HCT116 (cell line): Measurements from ENCODE around the gene ZNF536. TPM values are rescaled to one million over a fixed set of nuclear protein-coding genes. Genes with fewer than 3 reads are reported as not detected.

ENCODE experiments used
- ATAC-seq: fragments of 200-7000 bp; cut with Tn5 transposase; 2 replicates; pipeline ENCODE4 v1.9.1; 2020; ENCODE audit warnings: mild to moderate bottlenecking, moderate library complexity
- BruUV-seq: library from RNA; stranded (reverse); fragments of 400-500 nt; replicated peaks from 2 replicates; lab custom pipeline; 2021; lab: Mats Ljungman, UMichigan
- CTCF ChIA-PET: fragments of 300-600 bp; sonication (Branson Sonifier 250); formaldehyde crosslinking; loops from one replicate; lab custom pipeline; 2021; ENCODE audit warnings: antibody characterized with exemption; lab: Charles Lee
- POLR2A ChIA-PET: fragments of 300-600, 350-600 bp; sonication (Branson Sonifier 250); formaldehyde crosslinking; loops from one replicate; lab custom pipeline; 2021; ENCODE audit warnings: antibody characterized with exemption; lab: Charles Lee
- RAD21 ChIA-PET, 2 experiments: fragments of 300-600 bp; sonication (Branson Sonifier 250); formaldehyde crosslinking; loops; one replicate each; lab custom pipeline; 2023; ENCODE audit warnings: low total read pairs in 2 of 2; ENCODE audit not compliant: uncharacterized antibody in 2 of 2, unreplicated experiment in 2 of 2, low non-redundant PET in 1 of 2; lab: Charles Lee
- DNase-seq: peaks from one replicate; pipeline ENCODE4 v3.0.0-alpha.2; 2010; ENCODE audit warnings: low read depth, low spot score
- H2AFZ ChIP-seq: fragments of 200-600 bp; shearing (Covaris generic), sonication (generic); 2 replicates; pipeline ENCODE4 v1.6.1; 2017; ENCODE audit warnings: low read depth, mixed run types, mixed read lengths, antibody characterized with exemption, low read length; ENCODE audit not compliant: poor library complexity, severe bottlenecking
- H3K27ac ChIP-seq: 2 replicates; pipeline ENCODE4 v1.5.1; 2012; ENCODE audit warnings: low read depth, low read length
- H3K27me3 ChIP-seq: fragments of 200-600 bp; sonication (generic); 2 replicates; pipeline ENCODE4 v1.6.1; 2016; ENCODE audit warnings: mixed run types, low read length, mixed read lengths; ENCODE audit not compliant: insufficient read depth
- H3K36me3 ChIP-seq, 2 experiments: fragments of 200-500 bp in 1 of 2; fragments of 200-600 bp in 1 of 2; sonication (Bioruptor generic) in 1 of 2; sonication (generic) in 1 of 2; 2 replicates each; pipeline versions ENCODE4 v1.5.1 to v1.6.1; 2014 to 2016; ENCODE audit warnings: low read length in 2 of 2, inconsistent platforms in 1 of 2, mixed read lengths in 1 of 2, mixed run types in 1 of 2; ENCODE audit not compliant: insufficient read depth in 2 of 2, control insufficient read depth in 1 of 2
- H3K4me1 ChIP-seq, 2 experiments: fragments of 200-600 bp in 1 of 2; sonication (generic) in 1 of 2; 2 replicates each; pipeline versions ENCODE4 v1.5.1 to v1.6.1; 2012 to 2017; ENCODE audit warnings: low read length in 2 of 2, inconsistent platforms in 1 of 2, mild to moderate bottlenecking in 1 of 2, mixed read lengths in 1 of 2, mixed run types in 1 of 2, moderate library complexity in 1 of 2; ENCODE audit not compliant: insufficient read depth in 2 of 2, control insufficient read depth in 1 of 2
- H3K4me2 ChIP-seq: fragments of 200-600 bp; sonication (generic); 2 replicates; pipeline ENCODE4 v1.6.1; 2017; ENCODE audit warnings: mixed run types, low read length, mixed read lengths
- H3K4me3 ChIP-seq, 2 experiments: fragments of 200-600 bp in 1 of 2; sonication (generic) in 1 of 2; replicated peaks in 1 of 2; 2 replicates each; pipeline ENCODE4 v1.5.1; 2011 to 2016; ENCODE audit warnings: low read length in 2 of 2, control low read depth in 1 of 2, low read depth in 1 of 2, mild to moderate bottlenecking in 1 of 2, mixed read lengths in 1 of 2, mixed run types in 1 of 2
- H3K79me2 ChIP-seq: fragments of 200-600 bp; sonication (generic); 2 replicates; pipeline ENCODE4 v1.6.1; 2017; ENCODE audit warnings: mild to moderate bottlenecking, mixed run types, low read length, moderate library complexity, mixed read lengths; ENCODE audit not compliant: insufficient read depth
- H3K9ac ChIP-seq: fragments of 200-600 bp; sonication (generic); 2 replicates; pipeline ENCODE4 v1.6.1; 2016; ENCODE audit warnings: low read length, mixed read lengths
- H3K9me2 ChIP-seq: fragments of 200-600 bp; sonication (generic), shearing (Covaris generic); 2 replicates; pipeline ENCODE4 v1.6.1; 2017; ENCODE audit warnings: mixed run types, mild to moderate bottlenecking, moderate library complexity; ENCODE audit not compliant: insufficient read depth
- H3K9me3 ChIP-seq, 2 experiments: fragments of 200-500 bp in 1 of 2; fragments of 200-600 bp in 1 of 2; sonication (Bioruptor generic) in 1 of 2; sonication (generic) in 1 of 2; 2 replicates each; pipeline ENCODE4 v1.6.1; 2014 to 2017; ENCODE audit warnings: low read length in 2 of 2, mixed read lengths in 2 of 2, inconsistent platforms in 1 of 2, low read depth in 1 of 2, mild to moderate bottlenecking in 1 of 2, mixed run types in 1 of 2, moderate library complexity in 1 of 2; ENCODE audit not compliant: control insufficient read depth in 1 of 2, insufficient read depth in 1 of 2
- H4K20me1 ChIP-seq: fragments of 200-600 bp; sonication (generic), shearing (Covaris generic); 2 replicates; pipeline ENCODE4 v1.6.1; 2017; ENCODE audit warnings: mixed run types, mild to moderate bottlenecking, moderate library complexity; ENCODE audit not compliant: insufficient read depth
- CBX3 ChIP-seq: IDR thresholded peaks from 2 replicates; pipeline ENCODE4 v1.6.1; 2012; ENCODE audit warnings: low read depth
- CEBPB ChIP-seq: IDR thresholded peaks from 2 replicates; pipeline ENCODE4 v1.6.1; 2012; ENCODE audit warnings: low read depth
- EGR1 ChIP-seq: IDR thresholded peaks from 2 replicates; pipeline ENCODE4 v1.6.1; 2012; ENCODE audit warnings: low read depth
- EZH2 ChIP-seq: fragments of 200-600 bp; sonication (generic); IDR thresholded peaks from 2 replicates; pipeline ENCODE4 v1.6.1; 2017; ENCODE audit warnings: antibody characterized with exemption, mixed run types
- JUND ChIP-seq: IDR thresholded peaks from 2 replicates; pipeline ENCODE4 v1.6.1; 2012
- POLR2A ChIP-seq: IDR thresholded peaks from 2 replicates; pipeline ENCODE4 v1.7.0; 2011; ENCODE audit warnings: borderline replicate concordance; ENCODE audit not compliant: insufficient read depth, insufficient read length; ENCODE audit errors: extremely low read depth
- POLR2AphosphoS5 ChIP-seq: IDR thresholded peaks from 2 replicates; pipeline ENCODE4 v1.6.1; 2011; ENCODE audit warnings: mild to moderate bottlenecking, low read depth, low read length, moderate library complexity
- SRF ChIP-seq: IDR thresholded peaks from 2 replicates; pipeline ENCODE4 v1.6.1; 2012; ENCODE audit warnings: low read depth
- TCF7L2 ChIP-seq: IDR thresholded peaks from 2 replicates; pipeline ENCODE4 v1.7.0; 2011; ENCODE audit warnings: borderline replicate concordance, inconsistent platforms; ENCODE audit not compliant: insufficient read depth, insufficient read length; ENCODE audit errors: extremely low read depth
- YY1 ChIP-seq: IDR thresholded peaks from 2 replicates; pipeline ENCODE4 v1.6.1; 2011; ENCODE audit warnings: low read length, low read depth, moderate library complexity, mild to moderate bottlenecking; ENCODE audit not compliant: insufficient replicate concordance; ENCODE audit errors: extremely low read depth
- intact Hi-C: fragments of 100-400 bp; cut with micrococcal nuclease; formaldehyde crosslinking; loops from 2 replicates; pipeline ENCODE4 v1.10.0; 2022
- total RNA-seq: library from RNA; stranded (reverse); gene quantifications from one replicate; pipeline ENCODE4 v1.2.1, GENCODE V29; 2021; ENCODE audit not compliant: unreplicated experiment
- TF ChIP-seq, protein P1 (sequence below): IDR thresholded peaks from 2 replicates; pipeline ENCODE4 v1.6.1; 2012
- TF ChIP-seq, protein P2 (sequence below): IDR thresholded peaks from 2 replicates; pipeline ENCODE4 v1.6.1; 2012; ENCODE audit warnings: low read depth
- TF ChIP-seq, protein P3 (sequence below): IDR thresholded peaks from 2 replicates; pipeline ENCODE4 v1.6.1; 2012
- TF ChIP-seq, protein P4 (sequence below): IDR thresholded peaks from 2 replicates; pipeline ENCODE4 v1.6.1; 2011; ENCODE audit warnings: mild to moderate bottlenecking, low read length, moderate library complexity; ENCODE audit not compliant: insufficient replicate concordance; ENCODE audit errors: extremely low read depth
- TF ChIP-seq, protein P5 (sequence below), 3 experiments: fragments of 200-600 bp in 1 of 3; sonication (generic) in 1 of 3; IDR thresholded peaks in 2 of 3; conservative IDR thresholded peaks in 1 of 3; 2 replicates each; pipeline ENCODE4 v1.5.1; 2012 to 2017; ENCODE audit warnings: low read depth in 2 of 3, low read length in 2 of 3, antibody characterized with exemption in 1 of 3, borderline replicate concordance in 1 of 3, control low read depth in 1 of 3, mild to moderate bottlenecking in 1 of 3, mixed read lengths in 1 of 3, mixed run types in 1 of 3, moderate library complexity in 1 of 3; ENCODE audit not compliant: insufficient read depth in 1 of 3

The ZNF536 gene
- total RNA-seq, 1 experiment from 2014 or later = not detected

DNA sequence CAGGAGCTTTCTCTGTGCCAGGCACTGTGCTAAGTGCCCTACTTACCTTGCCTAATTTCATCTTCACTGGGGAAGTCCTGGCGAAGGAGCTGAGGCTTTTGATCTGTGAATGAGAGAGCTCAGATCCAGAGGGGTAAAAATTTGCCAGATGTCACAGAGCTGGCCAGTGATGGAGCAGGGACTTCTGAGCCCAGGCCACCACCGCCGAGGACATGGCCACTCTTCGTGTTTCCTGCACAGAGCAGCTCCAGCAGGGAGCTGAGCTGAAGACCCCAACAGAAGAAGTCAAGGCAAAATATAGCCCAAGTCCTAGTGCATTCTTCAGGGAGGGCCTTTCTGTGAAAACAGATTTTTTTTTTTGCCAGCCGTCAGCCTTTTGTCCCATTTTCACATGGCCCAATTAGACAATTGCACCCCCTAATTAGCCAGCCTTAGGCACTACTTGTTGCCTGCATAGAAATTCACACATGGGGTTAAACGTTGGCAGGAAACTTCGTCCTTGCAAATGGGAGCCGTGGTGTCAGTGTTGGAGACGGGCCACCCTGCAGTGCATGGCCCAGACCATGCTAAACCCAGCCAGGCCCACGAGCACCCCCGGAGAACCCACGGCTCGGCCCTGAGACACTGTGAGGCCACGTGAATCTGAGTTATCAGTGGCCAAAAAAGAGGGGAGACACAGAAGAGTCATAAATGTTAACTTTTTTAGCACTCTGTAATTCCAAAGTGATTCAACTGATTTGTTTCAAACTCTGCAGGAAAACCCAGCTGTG lies 7.8 kb downstream of the ZNF536 start:
- CTCF ChIA-PET = no interaction called here
- Histone ChIP-seq H3K9ac (no peak overlapping the region), H3K79me2 (no peaks in the 10 kb centered on the region), H4K20me1 (no peaks in the 10 kb centered on the region), H2AFZ (no peak overlapping the region), H3K27me3 (peaks cover 14% of the 10 kb centered on the region; the same call in 1 of the 2 replicates), H3K9me2 (no peaks in the 10 kb centered on the region), H3K9me3 (no peaks in the 10 kb centered on the region), H3K36me3 (no peaks in the 10 kb centered on the region), H3K27ac (no peak overlapping the region), H3K4me3 (no peak overlapping the region), H3K4me1 (no peaks in the 10 kb centered on the region), H3K4me2 (no peak overlapping the region)
- BruUV-seq = no TSS peak
- TF ChIP-seq CEBPB (no peak), POLR2AphosphoS5 (no peak), TCF7L2 (no peak), EGR1 (no peak), YY1 (no peak), POLR2A (no peak), JUND (no peak), EZH2 (no peak), SRF (no peak), CBX3 (no peak)
- TF ChIP-seq, protein P1, sequence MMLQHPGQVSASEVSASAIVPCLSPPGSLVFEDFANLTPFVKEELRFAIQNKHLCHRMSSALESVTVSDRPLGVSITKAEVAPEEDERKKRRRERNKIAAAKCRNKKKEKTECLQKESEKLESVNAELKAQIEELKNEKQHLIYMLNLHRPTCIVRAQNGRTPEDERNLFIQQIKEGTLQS = no peak
- TF ChIP-seq, protein P2, sequence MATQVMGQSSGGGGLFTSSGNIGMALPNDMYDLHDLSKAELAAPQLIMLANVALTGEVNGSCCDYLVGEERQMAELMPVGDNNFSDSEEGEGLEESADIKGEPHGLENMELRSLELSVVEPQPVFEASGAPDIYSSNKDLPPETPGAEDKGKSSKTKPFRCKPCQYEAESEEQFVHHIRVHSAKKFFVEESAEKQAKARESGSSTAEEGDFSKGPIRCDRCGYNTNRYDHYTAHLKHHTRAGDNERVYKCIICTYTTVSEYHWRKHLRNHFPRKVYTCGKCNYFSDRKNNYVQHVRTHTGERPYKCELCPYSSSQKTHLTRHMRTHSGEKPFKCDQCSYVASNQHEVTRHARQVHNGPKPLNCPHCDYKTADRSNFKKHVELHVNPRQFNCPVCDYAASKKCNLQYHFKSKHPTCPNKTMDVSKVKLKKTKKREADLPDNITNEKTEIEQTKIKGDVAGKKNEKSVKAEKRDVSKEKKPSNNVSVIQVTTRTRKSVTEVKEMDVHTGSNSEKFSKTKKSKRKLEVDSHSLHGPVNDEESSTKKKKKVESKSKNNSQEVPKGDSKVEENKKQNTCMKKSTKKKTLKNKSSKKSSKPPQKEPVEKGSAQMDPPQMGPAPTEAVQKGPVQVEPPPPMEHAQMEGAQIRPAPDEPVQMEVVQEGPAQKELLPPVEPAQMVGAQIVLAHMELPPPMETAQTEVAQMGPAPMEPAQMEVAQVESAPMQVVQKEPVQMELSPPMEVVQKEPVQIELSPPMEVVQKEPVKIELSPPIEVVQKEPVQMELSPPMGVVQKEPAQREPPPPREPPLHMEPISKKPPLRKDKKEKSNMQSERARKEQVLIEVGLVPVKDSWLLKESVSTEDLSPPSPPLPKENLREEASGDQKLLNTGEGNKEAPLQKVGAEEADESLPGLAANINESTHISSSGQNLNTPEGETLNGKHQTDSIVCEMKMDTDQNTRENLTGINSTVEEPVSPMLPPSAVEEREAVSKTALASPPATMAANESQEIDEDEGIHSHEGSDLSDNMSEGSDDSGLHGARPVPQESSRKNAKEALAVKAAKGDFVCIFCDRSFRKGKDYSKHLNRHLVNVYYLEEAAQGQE = no peak
- TF ChIP-seq, protein P3, sequence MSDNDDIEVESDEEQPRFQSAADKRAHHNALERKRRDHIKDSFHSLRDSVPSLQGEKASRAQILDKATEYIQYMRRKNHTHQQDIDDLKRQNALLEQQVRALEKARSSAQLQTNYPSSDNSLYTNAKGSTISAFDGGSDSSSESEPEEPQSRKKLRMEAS = no peak
- TF ChIP-seq, protein P4, sequence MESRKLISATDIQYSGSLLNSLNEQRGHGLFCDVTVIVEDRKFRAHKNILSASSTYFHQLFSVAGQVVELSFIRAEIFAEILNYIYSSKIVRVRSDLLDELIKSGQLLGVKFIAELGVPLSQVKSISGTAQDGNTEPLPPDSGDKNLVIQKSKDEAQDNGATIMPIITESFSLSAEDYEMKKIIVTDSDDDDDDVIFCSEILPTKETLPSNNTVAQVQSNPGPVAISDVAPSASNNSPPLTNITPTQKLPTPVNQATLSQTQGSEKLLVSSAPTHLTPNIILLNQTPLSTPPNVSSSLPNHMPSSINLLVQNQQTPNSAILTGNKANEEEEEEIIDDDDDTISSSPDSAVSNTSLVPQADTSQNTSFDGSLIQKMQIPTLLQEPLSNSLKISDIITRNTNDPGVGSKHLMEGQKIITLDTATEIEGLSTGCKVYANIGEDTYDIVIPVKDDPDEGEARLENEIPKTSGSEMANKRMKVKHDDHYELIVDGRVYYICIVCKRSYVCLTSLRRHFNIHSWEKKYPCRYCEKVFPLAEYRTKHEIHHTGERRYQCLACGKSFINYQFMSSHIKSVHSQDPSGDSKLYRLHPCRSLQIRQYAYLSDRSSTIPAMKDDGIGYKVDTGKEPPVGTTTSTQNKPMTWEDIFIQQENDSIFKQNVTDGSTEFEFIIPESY = no peak
- TF ChIP-seq, protein P5, sequence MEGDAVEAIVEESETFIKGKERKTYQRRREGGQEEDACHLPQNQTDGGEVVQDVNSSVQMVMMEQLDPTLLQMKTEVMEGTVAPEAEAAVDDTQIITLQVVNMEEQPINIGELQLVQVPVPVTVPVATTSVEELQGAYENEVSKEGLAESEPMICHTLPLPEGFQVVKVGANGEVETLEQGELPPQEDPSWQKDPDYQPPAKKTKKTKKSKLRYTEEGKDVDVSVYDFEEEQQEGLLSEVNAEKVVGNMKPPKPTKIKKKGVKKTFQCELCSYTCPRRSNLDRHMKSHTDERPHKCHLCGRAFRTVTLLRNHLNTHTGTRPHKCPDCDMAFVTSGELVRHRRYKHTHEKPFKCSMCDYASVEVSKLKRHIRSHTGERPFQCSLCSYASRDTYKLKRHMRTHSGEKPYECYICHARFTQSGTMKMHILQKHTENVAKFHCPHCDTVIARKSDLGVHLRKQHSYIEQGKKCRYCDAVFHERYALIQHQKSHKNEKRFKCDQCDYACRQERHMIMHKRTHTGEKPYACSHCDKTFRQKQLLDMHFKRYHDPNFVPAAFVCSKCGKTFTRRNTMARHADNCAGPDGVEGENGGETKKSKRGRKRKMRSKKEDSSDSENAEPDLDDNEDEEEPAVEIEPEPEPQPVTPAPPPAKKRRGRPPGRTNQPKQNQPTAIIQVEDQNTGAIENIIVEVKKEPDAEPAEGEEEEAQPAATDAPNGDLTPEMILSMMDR (IDR thresholded peaks at IDR 0.05 in 2 of 3, conservative IDR thresholded peaks at IDR 0.05 in 1 of 3; ENCODE audit: borderline replicate concordance in 1 of 3, insufficient read depth in 1 of 3, low read depth in 2 of 3, low read length in 2 of 3) = no peak
- no peak for DNase-seq
- intact Hi-C loops = no loop called here
- RAD21 ChIA-PET = no interaction called here
- POLR2A ChIA-PET = no interaction called here
- no peak for ATAC-seq
